Measurements from ENCODE around the gene SMAD5.

Gene SMAD5

DNA sequence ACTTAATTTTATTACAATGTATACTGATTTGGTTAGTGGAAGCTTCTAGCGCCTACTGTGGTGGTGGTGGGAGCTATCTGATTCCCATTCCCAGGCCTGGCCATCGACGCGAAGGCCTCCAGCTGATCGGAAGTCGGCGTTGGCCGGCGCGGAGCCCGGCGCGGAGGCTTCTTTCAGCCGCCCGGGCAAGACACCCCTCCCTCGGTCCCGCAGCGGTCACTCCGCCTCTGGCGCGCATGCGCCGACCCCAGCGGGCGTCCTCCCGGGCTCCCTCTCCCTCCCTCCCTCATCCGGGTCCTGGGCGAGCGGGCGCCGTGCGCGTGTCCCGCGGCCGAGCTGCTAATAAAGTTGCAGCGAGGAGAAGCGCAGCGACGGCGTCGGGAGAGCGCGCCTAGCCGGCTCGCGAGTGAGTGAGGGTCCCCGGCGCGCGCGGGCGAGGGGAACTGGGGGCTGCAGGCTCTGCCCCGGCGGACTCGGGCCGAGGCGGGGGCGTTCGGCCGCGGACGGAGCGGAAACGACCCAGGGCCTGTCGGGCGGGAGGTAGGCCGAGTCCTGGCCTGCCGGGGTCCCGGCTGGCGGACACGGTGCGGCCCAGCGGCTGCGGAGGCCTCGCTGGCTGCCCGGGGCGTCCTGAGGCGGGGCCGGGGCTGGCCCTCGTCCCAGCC lies at the start of gene SMAD5:
SMAD5 (plus strand) TSS at position 289 of the 665 bp plus-strand sequence. CDS start 20,916 bp downstream, outside the sequence.
- DNase-seq (ENCODE audit: low read depth), result peak; percentile 57

DNA sequence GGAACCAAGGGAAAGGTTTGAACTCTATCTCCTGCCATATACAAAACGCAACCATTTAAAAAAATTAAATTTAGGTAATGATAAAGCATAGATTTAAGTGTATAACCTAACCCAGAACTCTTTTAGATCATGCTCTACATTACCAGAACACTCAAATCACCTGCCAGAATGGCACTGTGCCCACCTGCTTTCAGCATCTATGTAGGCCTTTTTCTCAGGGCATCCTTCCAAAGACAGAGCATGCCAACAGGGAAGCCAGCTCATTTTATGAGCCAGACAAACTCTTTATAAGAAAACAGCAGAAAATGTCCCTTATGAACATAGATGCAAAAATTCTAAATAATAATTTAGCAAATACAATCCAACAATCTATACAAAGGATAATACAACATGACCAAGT lies 47.9 kb upstream of the SMAD5 start:
- DNase-seq (ENCODE audit: low read depth), result no peak

DNA sequence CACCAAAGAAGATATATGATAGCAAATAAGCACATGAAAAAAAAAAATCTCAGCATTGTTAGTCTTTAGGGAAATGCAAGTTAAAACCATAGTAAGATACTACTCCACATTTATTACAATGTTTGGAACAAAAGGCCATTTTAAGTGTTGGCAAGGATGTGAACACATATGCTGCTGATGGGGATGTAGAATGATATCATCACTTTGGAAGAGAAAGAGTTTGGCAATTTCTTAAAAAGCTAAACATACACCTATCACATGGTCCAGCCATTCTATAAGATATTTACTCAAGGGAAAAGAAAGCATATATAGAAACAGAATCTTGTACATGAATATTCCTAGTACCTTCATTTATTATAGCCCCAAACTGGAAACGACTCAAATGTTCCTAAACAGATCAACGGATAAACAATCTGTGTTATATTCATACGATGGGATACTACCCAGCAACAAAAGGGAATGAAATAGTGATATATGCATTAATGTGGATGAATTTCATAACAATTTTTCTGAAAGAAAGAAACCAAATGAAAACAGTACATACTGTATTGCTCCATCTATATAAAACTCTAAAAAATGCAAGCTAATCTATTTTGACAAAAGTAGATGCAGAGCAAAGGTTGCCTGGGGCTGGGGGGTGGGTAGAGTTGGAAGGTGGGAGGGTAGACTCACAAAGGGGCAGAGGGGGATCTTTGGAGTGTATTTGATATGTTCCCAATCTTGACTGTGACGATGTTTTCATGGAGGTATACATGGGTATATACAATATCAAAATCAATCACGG lies 45.7 kb upstream of the SMAD5 start:
- DNase-seq (ENCODE audit: low read depth), result no peak

DNA sequence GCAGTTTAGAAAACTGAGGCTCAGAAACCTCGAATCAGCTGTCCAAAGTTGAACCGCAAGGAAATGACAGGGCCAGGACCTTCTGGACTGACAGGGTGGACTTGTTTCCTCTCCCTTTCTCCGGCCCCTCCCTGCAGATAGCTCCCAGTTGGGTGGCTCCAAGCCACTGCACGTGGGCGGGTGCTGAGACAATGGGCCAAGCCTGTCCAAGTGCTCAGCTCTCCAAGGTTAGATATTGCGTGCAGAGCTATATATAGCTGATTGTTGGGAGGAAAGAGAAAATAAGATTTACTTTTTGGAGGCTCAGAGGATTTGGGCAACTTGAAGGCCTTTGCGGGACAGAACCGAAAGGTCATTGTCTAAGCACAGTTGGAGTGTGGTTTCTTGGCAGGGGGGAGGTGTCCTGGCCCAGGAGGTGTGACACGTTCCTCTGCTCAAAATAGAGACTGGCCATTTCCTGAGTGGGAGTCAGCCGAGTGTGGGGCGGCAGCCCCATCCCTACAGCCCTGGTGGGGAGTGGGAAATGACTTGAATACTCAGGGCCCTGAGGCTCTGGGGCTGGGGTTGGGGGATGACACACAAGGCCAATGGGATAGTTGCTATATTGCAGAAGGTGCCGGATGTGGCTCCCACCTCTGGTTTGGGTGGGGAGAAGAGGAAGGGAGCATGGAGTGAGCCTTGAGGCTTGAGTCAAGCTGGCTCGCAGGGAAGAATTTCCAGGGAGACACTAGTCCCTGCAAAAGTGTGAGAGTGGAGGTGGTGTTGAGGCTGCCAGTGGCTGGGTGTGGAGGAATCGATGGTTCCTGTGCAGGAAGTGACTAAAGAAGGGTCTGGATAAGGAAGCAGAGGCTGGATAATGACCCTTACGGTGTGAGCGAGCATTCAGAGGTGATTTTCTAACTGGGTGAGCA lies 44.4 kb upstream of the SMAD5 start:
- no peak for DNase-seq (ENCODE audit: low read depth)

DNA sequence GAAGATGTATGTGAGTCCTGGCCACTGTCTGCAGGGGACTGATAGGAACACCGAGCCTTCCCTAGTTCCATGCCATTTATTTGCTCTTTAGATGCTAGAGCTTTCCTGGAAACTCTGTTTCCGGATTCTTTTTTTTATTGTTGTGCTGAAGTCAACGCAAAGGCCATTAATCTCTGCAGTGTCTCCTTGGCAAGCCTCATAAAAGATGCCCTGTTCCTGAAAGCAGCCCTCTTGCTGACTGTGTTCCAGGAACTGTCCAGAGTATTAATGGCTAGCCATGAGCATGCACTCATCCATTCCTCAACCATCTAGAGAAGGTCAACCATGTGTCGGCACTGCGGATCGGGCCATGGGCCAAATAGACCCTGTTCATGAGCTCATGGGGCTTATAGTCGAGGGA lies 42.9 kb upstream of the SMAD5 start:
- no peak for DNase-seq (ENCODE audit: low read depth)

DNA sequence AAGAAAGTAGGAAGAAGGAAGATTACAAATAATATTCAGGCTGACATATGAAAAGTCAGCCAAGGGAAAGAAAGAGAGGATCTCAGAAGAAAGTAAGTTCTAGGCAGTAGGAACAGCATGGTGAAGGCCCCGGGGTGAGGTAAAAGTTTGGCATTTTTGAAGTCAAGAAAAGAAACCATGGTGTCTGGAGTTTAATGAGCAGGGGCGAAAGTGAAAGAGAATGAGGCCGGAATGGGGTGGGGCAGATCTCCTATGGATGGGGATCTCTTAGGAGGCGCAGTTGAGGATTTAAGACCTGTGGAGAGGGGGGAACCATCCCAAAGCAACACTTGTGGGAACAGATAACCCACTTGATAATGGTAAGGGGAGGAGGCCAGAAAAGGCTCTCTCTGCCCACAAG lies 42.3 kb upstream of the SMAD5 start:
- no peak for DNase-seq (ENCODE audit: low read depth)

DNA sequence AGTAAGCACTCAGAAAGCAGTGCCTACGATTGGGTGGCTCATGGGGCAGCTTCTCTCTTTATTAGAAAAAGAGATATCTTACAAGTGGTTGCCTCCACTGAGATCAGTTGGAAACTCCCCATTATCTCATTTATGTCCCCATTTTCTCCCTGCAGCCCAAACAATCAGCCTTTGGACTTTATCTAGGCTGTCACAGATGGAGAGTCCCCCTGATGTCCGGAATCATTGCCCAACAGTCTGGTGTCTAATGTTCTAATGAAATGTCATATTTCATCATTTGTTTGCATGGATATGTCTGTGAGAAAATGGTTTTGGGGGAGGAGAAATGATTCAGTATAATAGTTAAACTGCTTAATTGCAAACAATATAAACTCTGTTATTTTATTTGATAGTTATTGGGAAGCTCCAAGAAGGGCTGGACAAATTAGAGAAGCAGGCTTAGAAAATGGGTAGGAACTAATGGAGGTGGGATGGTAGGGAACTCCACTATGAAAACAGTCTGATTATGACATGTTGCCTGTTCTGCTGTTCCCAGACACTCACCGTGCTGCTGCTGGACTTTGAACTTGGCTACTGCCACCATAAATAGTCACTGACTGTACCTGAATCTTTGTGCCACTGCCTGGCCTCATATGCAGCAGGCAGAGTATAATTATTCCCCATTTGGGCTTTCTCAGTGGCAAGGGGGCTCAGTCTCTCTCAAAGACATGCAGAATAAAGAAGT lies 38.3 kb upstream of the SMAD5 start:
- no peak for DNase-seq (ENCODE audit: low read depth)

DNA sequence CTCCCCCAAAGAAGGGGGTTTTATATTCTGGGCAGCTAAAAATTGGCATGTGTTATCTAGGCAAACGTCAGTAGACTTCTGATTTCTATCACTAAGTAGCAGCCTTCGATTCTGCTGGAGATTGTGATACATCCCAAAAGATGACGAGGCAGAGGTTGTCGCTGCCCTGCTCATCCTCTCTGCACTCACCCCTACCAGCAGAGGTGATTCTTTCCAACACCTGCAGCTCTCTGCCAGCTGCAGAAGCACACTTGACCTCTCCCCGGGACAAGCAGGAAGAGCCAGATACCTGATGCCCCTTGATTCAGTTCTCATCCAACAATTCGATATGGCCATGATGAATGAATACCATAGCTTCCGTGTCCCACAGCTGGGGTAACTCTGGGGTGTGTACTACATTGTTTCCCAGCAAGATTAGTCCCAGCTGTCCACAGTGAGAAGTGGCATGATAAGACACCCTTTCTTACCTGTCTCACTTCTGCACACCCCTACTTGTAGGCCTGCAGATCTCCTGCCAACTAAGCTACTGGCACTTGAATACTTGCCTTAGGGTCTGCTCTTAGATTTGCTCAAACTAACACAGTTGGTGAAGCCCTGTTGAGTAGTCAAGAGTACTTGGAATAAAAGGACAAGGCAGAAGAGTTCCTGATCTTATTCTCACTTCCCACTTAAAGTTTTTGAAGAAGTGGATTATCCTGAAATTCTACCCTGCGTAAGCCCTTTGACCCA lies 37.6 kb upstream of the SMAD5 start:
- DNase-seq (ENCODE audit: low read depth), result no peak

DNA sequence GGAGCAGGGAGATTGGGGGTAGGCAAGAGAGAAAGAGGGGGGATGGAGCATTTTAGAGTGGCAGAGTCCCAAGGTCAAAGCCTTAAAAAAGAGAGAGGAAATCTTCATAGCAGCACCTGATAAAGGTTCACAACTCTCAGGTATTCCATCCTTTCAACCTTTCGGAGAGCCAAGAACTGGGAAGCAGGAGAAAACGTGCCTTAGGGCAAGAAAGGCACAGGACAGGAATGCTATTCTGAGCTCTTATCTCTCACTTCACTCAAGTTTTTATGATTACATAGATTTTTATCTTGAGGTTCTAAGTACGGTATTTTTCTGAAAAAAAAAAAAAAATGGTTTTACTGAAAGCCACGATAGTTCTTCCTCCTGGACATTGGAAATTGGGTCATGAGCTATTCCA lies 34.5 kb upstream of the SMAD5 start:
- DNase-seq (ENCODE audit: low read depth), result no peak

DNA sequence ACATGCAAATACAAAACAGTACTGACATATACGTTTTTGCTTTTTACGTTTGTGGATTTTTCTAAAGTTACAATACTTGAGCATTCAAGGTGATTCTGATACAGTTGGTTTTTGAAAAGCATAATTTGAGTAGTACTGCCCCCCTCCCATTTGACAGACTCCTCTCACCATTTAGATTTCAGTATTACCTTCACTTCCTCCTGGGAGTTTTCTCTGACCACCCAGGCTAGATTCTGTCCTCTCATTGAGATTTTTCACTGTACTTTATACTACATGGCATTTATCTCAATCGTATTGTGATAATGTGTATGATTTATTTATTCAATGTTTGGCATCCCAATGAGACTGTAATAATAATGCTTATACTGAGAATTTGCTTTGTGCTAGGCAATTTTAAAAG lies 32.8 kb upstream of the SMAD5 start:
- DNase-seq (ENCODE audit: low read depth), result no peak

DNA sequence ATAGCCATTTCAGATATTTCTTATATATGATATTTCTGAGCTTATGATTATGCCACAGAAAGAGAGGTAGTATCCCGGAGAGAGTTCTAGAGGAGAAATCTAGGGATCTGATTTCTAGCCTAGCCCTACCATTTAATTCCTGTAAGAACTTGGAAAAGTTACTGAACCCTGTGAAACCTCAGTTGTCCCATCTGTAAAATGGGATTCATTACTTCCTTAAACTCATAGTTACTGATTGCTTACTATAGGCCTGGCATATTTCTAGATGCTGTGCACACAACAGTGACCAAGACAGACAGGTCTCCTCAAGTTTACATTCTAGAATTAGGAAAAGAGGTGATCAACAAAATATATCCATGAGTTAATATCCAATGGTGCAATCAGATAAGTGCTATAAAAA lies 30.8 kb upstream of the SMAD5 start:
- no peak for DNase-seq (ENCODE audit: low read depth)

DNA sequence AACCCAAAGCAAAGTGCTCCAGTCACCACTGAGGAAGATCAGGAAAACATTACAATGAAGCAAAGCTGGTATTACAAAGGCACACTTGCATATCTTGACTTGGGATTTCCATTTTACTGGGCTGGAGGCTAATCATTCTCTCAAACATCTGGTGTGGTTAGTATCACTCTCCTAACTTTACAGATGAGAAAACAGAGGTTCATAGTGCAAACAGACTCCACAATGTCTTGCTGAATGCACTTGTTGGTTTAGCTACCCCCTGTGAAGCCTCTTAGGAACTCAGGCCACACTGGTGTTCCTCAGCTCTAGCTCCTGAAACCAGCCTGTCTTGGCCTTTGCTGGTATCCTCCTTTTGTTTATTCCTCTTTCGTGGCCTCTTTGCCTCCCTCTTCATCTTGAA lies 29.5 kb upstream of the SMAD5 start:
- DNase-seq (ENCODE audit: low read depth), result no peak

DNA sequence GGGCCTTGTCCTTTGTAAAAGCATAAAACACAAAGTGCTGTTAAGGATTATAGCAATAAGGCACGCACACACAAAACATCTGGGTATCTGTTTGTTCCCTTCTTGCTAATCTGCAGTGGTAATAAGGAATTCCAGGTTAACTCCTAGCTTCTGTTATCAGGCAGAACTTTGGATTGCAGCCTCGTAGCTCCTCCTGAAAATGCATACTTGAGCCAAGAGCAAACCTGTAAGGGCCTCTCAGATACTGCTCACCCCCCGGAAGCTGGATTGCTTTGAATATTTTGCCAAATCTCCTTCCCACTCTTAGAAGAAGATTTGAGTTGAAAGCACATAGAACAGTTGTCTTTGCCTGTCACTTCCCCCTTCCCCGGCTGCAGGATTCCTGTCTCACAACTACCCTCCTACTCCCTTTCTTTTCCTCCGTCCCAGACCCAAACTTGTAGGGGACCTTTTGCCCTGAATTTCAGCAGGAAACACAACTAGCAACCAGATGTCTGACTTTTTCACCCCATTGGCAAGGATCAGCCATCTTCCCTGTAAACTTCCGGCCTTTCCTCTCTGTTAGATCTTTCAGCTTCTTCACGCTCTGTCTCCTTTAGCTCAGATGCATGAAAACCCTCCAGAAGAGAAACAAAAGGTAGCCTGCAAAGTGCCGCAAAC lies 28.2 kb upstream of the SMAD5 start:
- DNase-seq (ENCODE audit: low read depth), result no peak

DNA sequence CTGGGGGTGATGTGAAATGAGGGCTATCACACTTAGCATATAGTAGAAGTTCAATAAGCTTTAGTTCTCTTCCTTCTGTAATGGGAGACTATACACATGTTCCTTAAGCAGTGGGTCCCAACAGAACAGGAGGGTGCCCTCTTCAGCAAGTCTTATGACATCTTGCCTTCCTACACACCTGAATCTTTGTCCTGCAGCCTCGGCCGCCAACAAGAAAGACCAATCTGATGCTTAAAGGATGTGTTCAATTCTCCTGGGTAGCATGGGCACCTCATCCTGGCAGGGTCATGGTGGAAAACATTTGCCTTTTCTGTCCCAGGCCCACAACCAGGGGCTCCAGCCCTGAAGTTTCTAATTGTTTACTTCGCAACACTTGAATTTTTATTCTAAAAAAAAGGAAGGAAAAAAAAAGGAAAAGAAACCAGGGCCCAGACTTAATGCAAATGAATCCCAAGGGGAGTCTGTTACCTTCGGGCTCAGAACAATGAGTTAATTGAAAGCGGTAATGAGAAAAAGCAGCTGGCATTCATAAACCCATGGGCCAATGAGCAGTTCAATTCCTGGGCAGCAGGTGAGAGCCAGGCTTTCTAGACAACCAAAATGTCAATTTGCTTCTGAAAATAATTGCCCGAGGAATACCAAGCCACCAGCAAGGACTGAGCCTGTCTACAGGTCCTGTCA lies 26.2 kb upstream of the SMAD5 start:
- no peak for DNase-seq (ENCODE audit: low read depth)

DNA sequence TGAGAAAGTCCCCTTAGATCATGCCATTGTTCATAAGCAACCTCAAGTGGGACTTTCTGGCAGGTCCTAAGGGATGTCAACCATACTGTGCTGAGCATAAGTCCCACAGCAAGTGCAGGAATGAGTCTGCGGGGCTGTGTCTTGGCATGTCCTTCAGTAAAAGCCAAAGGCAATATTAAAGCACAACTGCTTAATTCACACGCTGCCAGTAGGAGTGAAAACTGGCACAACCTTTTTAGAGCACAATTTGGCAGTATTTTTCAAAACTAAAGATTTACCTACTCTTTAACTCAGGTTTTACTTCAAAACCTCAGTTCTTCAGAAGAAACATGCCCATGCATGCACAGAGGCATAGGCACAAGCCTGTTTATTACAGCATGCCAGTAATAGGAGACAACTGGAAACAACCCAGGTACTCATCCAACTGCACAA lies 24.4 kb upstream of the SMAD5 start:
- no peak for DNase-seq (ENCODE audit: low read depth)

DNA sequence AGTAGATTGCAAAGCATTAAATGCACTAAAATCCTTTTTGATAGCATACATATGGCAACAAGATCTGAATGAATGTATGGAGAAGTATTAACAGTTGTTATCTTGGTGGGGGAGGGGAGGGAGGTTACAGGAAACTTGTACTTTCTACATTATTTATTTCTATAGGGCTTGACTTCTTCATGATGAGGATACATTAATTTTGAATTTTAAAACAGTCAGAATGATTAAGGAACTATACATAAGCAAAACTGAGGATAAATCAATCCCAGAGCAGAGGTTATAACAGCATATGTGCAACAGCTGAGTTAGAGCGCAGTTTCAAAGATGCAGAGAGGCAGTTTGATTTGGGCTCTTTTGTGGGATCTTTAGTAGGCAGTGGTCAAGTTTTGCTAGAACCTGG lies 23.9 kb upstream of the SMAD5 start:
- no peak for DNase-seq (ENCODE audit: low read depth)

DNA sequence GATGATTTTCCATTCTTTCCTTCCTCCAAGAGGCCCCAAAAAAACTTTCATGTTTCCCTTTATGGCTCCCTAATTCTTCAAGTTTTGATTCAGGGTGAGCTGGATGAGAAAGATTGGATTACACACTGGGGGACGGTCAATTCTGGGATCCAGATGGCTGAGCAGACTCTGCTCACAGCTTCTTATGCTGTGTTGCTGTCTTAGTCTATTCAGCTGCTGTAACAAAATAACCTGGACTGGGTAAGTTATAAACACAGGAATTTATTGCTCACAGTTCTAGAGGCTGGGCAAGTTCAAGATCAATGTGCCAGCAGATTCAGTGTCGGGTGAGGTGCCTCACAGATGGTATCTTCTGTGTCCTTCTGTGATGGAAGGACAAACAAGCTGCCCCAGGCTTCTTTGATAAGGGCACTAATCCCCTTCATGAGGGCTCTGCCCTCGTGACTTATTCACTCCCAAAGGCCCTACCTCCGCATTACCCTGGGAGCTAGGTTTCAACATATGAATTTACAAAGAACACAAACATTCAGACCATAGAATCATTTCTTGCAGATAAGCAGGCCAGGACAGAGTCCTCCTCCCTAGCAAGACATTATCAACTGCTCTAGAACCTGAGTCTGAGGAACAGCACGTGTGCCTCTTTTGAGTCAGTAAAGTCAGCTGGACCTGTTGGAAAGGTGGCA lies 23.1 kb upstream of the SMAD5 start:
- DNase-seq (ENCODE audit: low read depth), result no peak

DNA sequence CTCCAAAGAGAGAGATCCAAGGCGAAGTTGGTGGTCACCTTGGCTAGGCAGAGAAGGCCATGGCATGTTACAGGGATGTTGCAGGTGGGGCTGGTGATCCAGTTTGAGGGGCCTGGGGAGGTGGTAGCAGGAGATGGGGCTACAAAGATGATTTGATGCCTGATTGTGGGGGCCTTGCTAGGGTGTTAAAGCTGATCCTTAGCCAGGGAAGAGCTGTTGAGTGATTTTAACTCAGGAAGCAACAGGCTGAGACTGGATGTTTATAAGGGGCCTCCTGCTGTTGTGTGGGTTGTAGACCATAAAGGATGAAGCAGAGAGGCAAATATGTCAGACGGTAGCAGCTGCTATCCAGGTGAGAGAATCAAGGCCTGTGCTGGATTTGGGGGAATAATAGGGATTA lies 19.0 kb upstream of the SMAD5 start:
- DNase-seq (ENCODE audit: low read depth), result no peak

DNA sequence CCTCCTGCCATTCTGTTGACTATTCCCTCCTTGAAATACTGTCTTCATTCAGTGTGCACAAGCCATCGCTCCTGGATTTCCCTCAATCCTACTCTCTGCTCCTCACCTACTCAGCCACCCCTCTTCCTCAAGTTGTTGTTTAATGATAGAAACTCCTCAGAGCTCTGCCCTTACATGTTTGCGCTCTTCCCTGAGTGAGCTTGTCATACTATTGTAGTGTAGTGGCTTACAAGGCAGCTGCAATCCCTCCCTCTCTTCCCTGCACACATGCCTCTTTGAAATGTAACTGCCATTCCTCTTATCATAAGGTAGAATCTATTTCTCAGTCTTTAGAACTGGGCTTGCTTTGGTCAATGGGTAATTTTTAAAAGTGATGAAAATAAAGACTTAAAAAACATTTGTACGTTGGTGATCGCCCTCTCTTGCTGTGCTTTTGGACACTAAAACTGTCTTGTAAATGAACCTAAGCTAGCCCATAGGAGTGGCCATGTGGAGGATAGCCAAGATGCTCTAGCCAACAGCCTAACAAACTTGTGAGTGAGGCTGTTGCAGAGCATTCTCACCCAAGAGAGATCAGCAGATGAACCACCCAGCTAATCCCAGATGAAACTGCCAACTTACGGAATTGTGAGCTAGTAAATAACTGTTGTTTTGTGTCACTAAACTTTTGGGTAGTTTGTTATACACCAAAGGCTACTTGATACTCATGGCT lies 18.1 kb upstream of the SMAD5 start:
- no peak for DNase-seq (ENCODE audit: low read depth)

All from stimulated activated CD8-positive, alpha-beta memory T cell treated with anti-CD3 and anti-CD28 coated beads, Interleukin-15, amount 100 ng/mL, for 24 hours (primary cell).